Right atrium auricular region (tissue), 2 donors: ENCODE measurements around the gene PIP. TPM values are rescaled to one million over a fixed set of nuclear protein-coding genes. Genes with fewer than 3 reads are reported as not detected.
"Not testable (repeated sequence)": the region's sequence is repeated elsewhere in the genome, so short reads cannot be mapped to it uniquely, and the experiment has no call there.

Source experiments
- DNase-seq: peaks from one replicate; pipeline ENCODE4 v3.0.0-alpha.2; 2019; ENCODE audit warnings: low spot score
- H3K27ac ChIP-seq, 2 donors: fragments of 200-600 bp; sonication (generic); 1 replicate in 1 of 2; 2 replicates in 1 of 2; pipeline ENCODE4 v1.5.1; 2016 to 2019
- H3K27me3 ChIP-seq, 2 donors: fragments of 200-600 bp; sonication (generic); one replicate each; pipeline versions ENCODE4 v1.5.1 to v1.6.0; 2017 to 2019
- H3K36me3 ChIP-seq: fragments of 200-600 bp; sonication (generic); one replicate; pipeline ENCODE4 v1.5.1; 2016
- H3K4me1 ChIP-seq, 2 donors: fragments of 200-600 bp; sonication (generic); one replicate each; pipeline versions ENCODE4 v1.5.1 to v1.6.0; 2017 to 2019
- H3K4me3 ChIP-seq, 2 donors: fragments of 200-600 bp; sonication (generic); 1 replicate in 1 of 2; 2 replicates in 1 of 2; pipeline ENCODE4 v1.5.1; 2017 to 2019; ENCODE audit warnings: mild to moderate bottlenecking in 1 of 2, moderate library complexity in 1 of 2
- H3K9me3 ChIP-seq, 2 donors: fragments of 200-600 bp; sonication (generic); one replicate each; pipeline ENCODE4 v1.5.1; 2019
- total RNA-seq, 2 donors: library from RNA; depleted of rRNA; stranded (reverse); fragments of >200 nt; gene quantifications; one replicate each; pipeline ENCODE4 v1.1.0, GENCODE V29; 2016
- TF ChIP-seq, protein P1 (sequence below), 2 donors: fragments of 200-600 bp; sonication (generic); IDR thresholded peaks; one replicate each; pipeline ENCODE4 v1.5.1; 2019; ENCODE audit warnings: antibody characterized with exemption in 2 of 2

Gene PIP
- total RNA-seq, 2 donors from 2014 or later = not detected

DNA sequence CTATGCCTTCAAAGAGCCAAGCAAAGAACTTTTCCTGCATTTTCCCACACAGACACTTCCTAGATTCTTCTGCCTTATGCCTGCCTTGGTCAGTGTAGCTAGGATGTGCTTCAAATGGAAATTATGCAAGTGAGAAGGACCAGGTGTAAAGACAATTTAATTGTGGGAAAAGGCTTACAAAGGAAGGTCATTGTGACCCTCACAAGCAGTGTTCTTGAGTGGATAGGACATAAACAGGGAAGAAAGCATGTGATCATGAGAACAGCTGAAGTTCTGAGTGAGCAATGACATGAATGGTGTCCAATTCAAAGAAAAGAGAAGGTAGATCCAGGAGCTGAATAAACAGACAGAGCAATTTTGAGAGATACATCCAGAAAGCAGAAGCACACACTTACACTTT, 1.3 kb upstream of the PIP start:
- no peaks in the 10 kb centered on the region for H3K27me3 ChIP-seq

DNA sequence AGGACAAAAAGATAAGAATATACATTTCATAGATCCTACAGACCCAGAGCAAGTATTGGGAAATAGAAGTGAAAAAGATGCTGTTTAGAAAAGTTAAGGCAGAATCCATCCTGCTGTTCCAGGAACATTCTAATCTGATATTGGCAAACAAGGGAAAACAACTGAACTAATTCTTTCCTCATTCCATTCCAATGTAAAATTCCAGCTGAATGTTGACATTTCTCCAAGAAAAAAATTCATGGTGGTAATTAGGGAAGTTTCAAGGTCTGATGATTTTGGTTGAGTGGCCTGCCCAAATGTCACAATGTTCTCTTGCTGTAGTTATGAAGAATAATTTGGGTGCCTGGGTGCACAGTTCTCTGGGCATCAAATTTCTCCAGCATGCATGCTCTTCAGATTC, 15.2 kb downstream of the PIP start:
- TF ChIP-seq, protein P1, sequence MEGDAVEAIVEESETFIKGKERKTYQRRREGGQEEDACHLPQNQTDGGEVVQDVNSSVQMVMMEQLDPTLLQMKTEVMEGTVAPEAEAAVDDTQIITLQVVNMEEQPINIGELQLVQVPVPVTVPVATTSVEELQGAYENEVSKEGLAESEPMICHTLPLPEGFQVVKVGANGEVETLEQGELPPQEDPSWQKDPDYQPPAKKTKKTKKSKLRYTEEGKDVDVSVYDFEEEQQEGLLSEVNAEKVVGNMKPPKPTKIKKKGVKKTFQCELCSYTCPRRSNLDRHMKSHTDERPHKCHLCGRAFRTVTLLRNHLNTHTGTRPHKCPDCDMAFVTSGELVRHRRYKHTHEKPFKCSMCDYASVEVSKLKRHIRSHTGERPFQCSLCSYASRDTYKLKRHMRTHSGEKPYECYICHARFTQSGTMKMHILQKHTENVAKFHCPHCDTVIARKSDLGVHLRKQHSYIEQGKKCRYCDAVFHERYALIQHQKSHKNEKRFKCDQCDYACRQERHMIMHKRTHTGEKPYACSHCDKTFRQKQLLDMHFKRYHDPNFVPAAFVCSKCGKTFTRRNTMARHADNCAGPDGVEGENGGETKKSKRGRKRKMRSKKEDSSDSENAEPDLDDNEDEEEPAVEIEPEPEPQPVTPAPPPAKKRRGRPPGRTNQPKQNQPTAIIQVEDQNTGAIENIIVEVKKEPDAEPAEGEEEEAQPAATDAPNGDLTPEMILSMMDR (IDR thresholded peaks at IDR 0.05) = no peak
- H3K36me3 ChIP-seq = no peaks in the 10 kb centered on the region
- no peak for DNase-seq
- H3K27ac ChIP-seq = no peak overlapping the region
- no peaks in the 10 kb centered on the region for H3K27me3 ChIP-seq
- H3K9me3 ChIP-seq = peaks cover 0 to 4% of the 10 kb centered on the region in 2 donors
- no peak overlapping the region for H3K4me3 ChIP-seq
- H3K4me1 ChIP-seq = no peaks in the 10 kb centered on the region

More for the DNA sequence above, 1.3 kb upstream of the PIP start:
- DNase-seq = no peak
- peaks cover 0 to 2% of the 10 kb centered on the region in 2 donors for H3K9me3 ChIP-seq
- TF ChIP-seq, protein P1 (IDR thresholded peaks at IDR 0.05) = no peak
- no peak overlapping the region for H3K27ac ChIP-seq
- H3K4me3 ChIP-seq = no peak overlapping the region
- no peaks in the 10 kb centered on the region for H3K36me3 ChIP-seq
- H3K4me1 ChIP-seq = no peaks in the 10 kb centered on the region

DNA sequence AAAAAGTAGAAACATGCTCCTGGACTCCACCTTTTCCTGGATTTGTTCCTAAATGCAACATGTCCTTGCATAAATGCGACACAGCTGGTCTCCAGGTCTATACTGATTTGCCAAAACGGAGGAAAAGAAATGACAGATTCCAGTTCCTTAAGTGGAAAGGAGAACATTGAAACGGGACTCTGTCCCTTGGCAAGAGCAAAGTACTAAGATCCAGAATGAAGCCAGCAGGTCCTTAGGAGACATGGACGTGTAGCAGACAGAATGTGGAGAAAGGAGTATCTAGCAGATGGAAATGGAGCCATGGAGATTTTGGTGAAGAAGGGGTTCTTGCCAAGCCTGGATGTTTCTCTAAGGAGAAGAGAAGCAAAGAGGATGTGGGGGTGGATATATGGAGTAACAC, 16.2 kb downstream of the PIP start:
- Histone ChIP-seq H3K4me3 (no peak overlapping the region), H3K27ac (no peak overlapping the region), H3K9me3 (peaks cover 0 to 4% of the 10 kb centered on the region in 2 donors), H3K4me1 (no peaks in the 10 kb centered on the region), H3K27me3 (no peaks in the 10 kb centered on the region), H3K36me3 (no peaks in the 10 kb centered on the region)
- TF ChIP-seq, protein P1 (IDR thresholded peaks at IDR 0.05) = no peak
- no peak for DNase-seq

DNA sequence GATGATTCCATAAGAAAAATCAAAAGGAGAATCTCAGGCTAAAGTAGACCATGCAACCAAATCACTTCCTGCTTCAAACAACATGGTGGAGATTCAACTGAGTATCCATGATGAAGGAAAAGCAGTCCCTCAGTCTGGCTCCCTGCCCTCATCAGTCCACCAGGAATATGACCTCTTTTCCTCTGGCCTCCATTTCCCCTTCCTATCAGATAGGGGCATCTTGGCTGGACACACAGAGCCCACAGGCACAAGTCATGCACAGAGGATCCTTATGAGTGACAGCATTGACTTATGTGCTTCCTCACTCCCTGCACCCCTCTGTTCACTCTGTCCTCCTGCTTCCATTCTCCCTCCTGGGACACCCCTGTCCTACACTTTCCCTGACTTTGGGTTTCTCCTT, 16.8 kb downstream of the PIP start:
- no peak overlapping the region for H3K4me3 ChIP-seq
- no peak for DNase-seq
- no peaks in the 10 kb centered on the region for H3K27me3 ChIP-seq
- H3K9me3 ChIP-seq = peaks cover 0 to 4% of the 10 kb centered on the region in 2 donors
- H3K27ac ChIP-seq = no peak overlapping the region
- H3K36me3 ChIP-seq = no peaks in the 10 kb centered on the region
- H3K4me1 ChIP-seq = no peaks in the 10 kb centered on the region
- TF ChIP-seq, protein P1 (IDR thresholded peaks at IDR 0.05) = no peak

DNA sequence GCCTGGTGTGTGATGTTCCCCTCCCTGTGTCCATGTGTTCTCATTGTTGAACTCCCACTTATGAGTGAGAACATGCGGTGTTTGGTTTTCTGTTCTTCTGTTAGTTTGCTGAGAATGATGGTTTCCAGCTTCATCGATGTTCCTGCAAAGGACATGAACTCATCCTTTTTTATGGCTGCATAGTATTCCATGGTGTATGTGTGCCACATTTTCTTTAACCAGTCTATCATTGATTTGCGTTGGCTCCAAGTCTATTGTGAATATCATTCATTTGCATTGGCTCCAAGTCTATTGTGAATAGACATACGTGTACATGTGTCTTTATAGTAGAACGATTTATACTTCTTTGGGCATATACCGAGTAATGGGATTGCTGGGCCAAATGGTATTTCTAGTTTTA, 18.8 kb downstream of the PIP start:
- H3K4me1 ChIP-seq, H3K27ac ChIP-seq, DNase-seq, H3K4me3 ChIP-seq, H3K9me3 ChIP-seq, H3K36me3 ChIP-seq, H3K27me3 ChIP-seq: not testable (repeated sequence)

DNA sequence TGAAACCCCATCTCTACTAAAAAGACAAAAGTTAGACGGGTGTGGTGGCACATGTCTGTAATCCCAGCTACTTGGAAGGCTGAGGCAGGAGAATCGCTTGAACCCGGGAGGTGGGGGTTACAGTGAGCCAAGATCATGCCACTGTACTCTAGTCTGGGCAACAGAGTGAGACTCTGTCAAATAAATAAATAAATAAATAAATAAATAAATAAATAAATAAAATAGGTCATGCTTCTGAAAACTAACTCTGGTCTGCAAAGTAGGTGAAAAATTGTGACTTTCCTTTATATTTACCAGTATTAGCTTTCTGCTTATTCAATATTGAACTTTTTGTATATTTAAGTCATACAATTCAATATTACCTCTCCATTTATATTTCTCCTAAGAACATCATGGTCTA, 26.7 kb downstream of the PIP start:
- H3K27ac ChIP-seq, H3K4me3 ChIP-seq, DNase-seq, H3K9me3 ChIP-seq, H3K36me3 ChIP-seq, H3K27me3 ChIP-seq, H3K4me1 ChIP-seq: not testable (repeated sequence)

DNA sequence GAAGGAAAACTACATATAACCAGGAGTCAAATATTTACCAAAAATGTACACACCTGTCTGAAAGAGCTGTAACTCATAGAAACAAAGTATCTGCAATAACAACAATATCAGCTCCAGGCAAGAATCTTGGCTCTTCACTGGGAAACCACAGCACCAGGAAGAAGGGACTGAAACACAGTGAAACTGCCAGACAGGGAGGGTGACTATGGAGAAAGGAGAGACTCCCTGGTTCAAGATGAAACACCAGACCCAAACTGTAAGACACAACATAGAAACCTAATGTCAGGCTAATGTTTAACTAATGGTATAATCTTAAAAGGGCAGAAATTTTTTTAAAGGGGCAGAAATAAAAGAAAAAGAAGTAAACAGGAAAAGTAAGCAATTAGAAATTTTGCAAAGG, 39.8 kb downstream of the PIP start:
- no peaks in the 10 kb centered on the region for H3K27me3 ChIP-seq
- H3K4me3 ChIP-seq = no peak overlapping the region
- TF ChIP-seq, protein P1 (IDR thresholded peaks at IDR 0.05) = no peak
- H3K27ac ChIP-seq = no peak overlapping the region
- H3K36me3 ChIP-seq = no peaks in the 10 kb centered on the region
- no peaks in the 10 kb centered on the region for H3K9me3 ChIP-seq
- no peak for DNase-seq
- H3K4me1 ChIP-seq = no peaks in the 10 kb centered on the region
